Peyer's patch (tissue), 4 donors: ENCODE data around the gene OSBPL5.

Experiments
- CTCF ChIP-seq, 6 experiments: fragments of 450-650 bp in 4 of 6; fragments of 200-600 bp in 2 of 6; sonication (generic) in 1 of 6; IDR thresholded peaks; one replicate each; pipeline ENCODE4 v1.5.1; 2017 to 2019; ENCODE audit warnings: antibody characterized with exemption in 6 of 6, mild to moderate bottlenecking in 3 of 6, moderate library complexity in 1 of 6
- POLR2A ChIP-seq, 2 donors: fragments of 450-650 bp; IDR thresholded peaks; one replicate each; pipeline ENCODE4 v1.5.1; 2017; ENCODE audit warnings: antibody characterized with exemption in 2 of 2, mild to moderate bottlenecking in 2 of 2, moderate library complexity in 2 of 2

- TF ChIP-seq CTCF (IDR thresholded peaks at IDR 0.05) (no peak), POLR2A (IDR thresholded peaks at IDR 0.05) (no peak)
Observed at GRCh38 chr11:3134651-3135480, 30.2 kb downstream of the OSBPL5 start.
